Loucy (cell line): ENCODE measurements around the gene PDK2.

Source experiments
- H2AFZ ChIP-seq: fragments of 200-600 bp; sonication (generic); 2 replicates; pipeline ENCODE4 v1.6.0; 2016; ENCODE audit warnings: antibody characterized with exemption, mild to moderate bottlenecking, low read length, moderate library complexity
- H3F3A ChIP-seq: fragments of 200-600 bp; 2 replicates; pipeline ENCODE4 v1.6.0; 2016; ENCODE audit warnings: antibody characterized with exemption, low read depth, mild to moderate bottlenecking
- H3K27me3 ChIP-seq: fragments of 200-600 bp; sonication (generic); 2 replicates; pipeline ENCODE4 v1.6.1; 2014; ENCODE audit warnings: low read length, mild to moderate bottlenecking; ENCODE audit not compliant: insufficient read depth, poor library complexity, severe bottlenecking
- H3K36me3 ChIP-seq: fragments of 200-600 bp; sonication (generic); 2 replicates; pipeline ENCODE4 v1.6.1; 2016; ENCODE audit warnings: low read length; ENCODE audit not compliant: insufficient read depth
- H3K4me1 ChIP-seq: fragments of 200-600 bp; sonication (generic); 2 replicates; pipeline ENCODE4 v1.5.1; 2014; ENCODE audit warnings: low read length, mild to moderate bottlenecking; ENCODE audit not compliant: insufficient read depth, poor library complexity, severe bottlenecking
- H3K4me2 ChIP-seq: fragments of 200-600 bp; sonication (generic); 2 replicates; pipeline ENCODE4 v1.6.0; 2014; ENCODE audit warnings: antibody characterized with exemption, low read length, low read depth, mild to moderate bottlenecking; ENCODE audit not compliant: poor library complexity, severe bottlenecking
- H3K4me3 ChIP-seq: fragments of 200-600 bp; sonication (generic); 2 replicates; pipeline ENCODE4 v1.5.1; 2014; ENCODE audit warnings: low read length, mild to moderate bottlenecking, mixed read lengths; ENCODE audit not compliant: poor library complexity, severe bottlenecking
- H3K79me2 ChIP-seq: fragments of 200-600 bp; sonication (generic); 2 replicates; pipeline ENCODE4 v1.6.1; 2014; ENCODE audit warnings: low read length; ENCODE audit not compliant: insufficient read depth
- H3K9ac ChIP-seq: fragments of 200-600 bp; sonication (generic); 2 replicates; pipeline ENCODE4 v1.6.0; 2014; ENCODE audit warnings: mild to moderate bottlenecking, low read depth, low read length, moderate library complexity; ENCODE audit not compliant: poor library complexity, severe bottlenecking
- H3K9me2 ChIP-seq: fragments of 200-600 bp; sonication (generic); replicated peaks from 2 replicates; pipeline ENCODE4 v1.6.1; 2016; ENCODE audit warnings: low read depth, low read length, mixed read lengths
- H3K9me3 ChIP-seq: fragments of 200-600 bp; sonication (generic); 2 replicates; pipeline ENCODE4 v1.6.1; 2014; ENCODE audit warnings: mild to moderate bottlenecking, antibody characterized with exemption, low read length, low read depth; ENCODE audit not compliant: insufficient read depth
- H4K20me1 ChIP-seq: fragments of 200-600 bp; sonication (generic); 2 replicates; pipeline ENCODE4 v1.6.0; 2014; ENCODE audit warnings: antibody characterized with exemption, low read length, mild to moderate bottlenecking; ENCODE audit not compliant: insufficient read depth, poor library complexity, severe bottlenecking
- EZH2phosphoT487 ChIP-seq: fragments of 200-600 bp; IDR thresholded peaks from 2 replicates; pipeline ENCODE4 v1.6.1; 2018; ENCODE audit warnings: antibody characterized with exemption, mild to moderate bottlenecking, moderate library complexity, borderline replicate concordance
- TF ChIP-seq, protein P1 (sequence below): fragments of 200-600 bp; sonication (generic); conservative IDR thresholded peaks from 2 replicates; pipeline ENCODE4 v1.5.1; 2014; ENCODE audit warnings: mild to moderate bottlenecking, antibody characterized with exemption, low read length

The PDK2 gene

DNA sequence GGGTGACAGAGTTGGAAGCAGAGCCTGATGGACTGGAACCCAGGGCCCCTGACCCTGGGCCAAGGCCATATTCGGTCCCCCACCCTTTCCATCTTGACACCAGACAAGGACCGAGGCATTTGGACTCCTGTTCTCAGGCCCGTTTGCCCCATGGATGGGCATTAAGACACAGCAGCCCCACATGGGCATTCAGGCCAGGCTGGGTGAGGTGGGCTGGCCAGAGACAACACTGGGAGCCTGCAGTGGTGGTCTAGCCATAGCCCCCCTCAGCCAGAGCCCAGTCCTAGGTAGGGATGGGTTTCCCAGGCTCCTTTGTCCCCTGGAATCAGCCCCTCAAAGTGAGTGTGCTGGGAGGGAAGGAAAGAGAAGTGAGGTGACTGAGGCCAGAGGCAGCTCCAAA, 1.6 kb downstream of the PDK2 start:
- H3K9me2 ChIP-seq: no peaks in the 10 kb centered on the region
- H3K4me1 ChIP-seq: peaks cover 23% of the 10 kb centered on the region
- H3K4me2 ChIP-seq: peak overlapping the region; percentile 69
- H2AFZ ChIP-seq: no peak overlapping the region
- H3K9me3 ChIP-seq: no peaks in the 10 kb centered on the region
- TF ChIP-seq EZH2phosphoT487: no peak
- TF ChIP-seq, protein P1, sequence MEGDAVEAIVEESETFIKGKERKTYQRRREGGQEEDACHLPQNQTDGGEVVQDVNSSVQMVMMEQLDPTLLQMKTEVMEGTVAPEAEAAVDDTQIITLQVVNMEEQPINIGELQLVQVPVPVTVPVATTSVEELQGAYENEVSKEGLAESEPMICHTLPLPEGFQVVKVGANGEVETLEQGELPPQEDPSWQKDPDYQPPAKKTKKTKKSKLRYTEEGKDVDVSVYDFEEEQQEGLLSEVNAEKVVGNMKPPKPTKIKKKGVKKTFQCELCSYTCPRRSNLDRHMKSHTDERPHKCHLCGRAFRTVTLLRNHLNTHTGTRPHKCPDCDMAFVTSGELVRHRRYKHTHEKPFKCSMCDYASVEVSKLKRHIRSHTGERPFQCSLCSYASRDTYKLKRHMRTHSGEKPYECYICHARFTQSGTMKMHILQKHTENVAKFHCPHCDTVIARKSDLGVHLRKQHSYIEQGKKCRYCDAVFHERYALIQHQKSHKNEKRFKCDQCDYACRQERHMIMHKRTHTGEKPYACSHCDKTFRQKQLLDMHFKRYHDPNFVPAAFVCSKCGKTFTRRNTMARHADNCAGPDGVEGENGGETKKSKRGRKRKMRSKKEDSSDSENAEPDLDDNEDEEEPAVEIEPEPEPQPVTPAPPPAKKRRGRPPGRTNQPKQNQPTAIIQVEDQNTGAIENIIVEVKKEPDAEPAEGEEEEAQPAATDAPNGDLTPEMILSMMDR: no peak
- H3F3A ChIP-seq: no peaks in the 10 kb centered on the region
- no peaks in the 10 kb centered on the region for H3K36me3 ChIP-seq
- no peaks in the 10 kb centered on the region for H3K27me3 ChIP-seq
- H3K79me2 ChIP-seq: peaks cover 12% of the 10 kb centered on the region; the same call in 1 of the 2 replicates
- H3K4me3 ChIP-seq: peak overlapping the region; percentile 83
- H4K20me1 ChIP-seq: no peaks in the 10 kb centered on the region
- peak overlapping the region; percentile 37 for H3K9ac ChIP-seq

DNA sequence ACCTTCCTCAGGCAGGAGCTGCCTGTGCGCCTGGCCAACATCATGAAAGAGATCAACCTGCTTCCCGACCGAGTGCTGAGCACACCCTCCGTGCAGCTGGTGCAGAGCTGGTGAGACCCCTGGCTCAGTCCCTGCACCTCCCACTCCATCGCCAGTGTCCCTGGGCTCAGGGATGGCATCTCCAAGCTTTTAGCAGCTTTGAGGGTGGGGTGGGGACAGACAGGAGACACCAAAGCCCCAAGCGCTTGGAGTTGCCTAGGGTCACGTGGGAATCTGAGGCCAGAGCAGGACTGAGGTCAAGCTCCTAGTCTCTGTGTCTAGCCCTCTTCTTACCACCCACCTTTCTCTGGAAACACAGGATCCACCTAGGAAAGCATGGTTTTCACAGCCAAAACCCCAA, 2.3 kb downstream of the PDK2 start:
- H3K4me2 ChIP-seq: no peak overlapping the region
- H2AFZ ChIP-seq: no peak overlapping the region
- no peak overlapping the region for H3K4me3 ChIP-seq
- no peaks in the 10 kb centered on the region for H4K20me1 ChIP-seq
- TF ChIP-seq, protein P1: no peak
- TF ChIP-seq EZH2phosphoT487: no peak
- peaks cover 12% of the 10 kb centered on the region; the same call in 1 of the 2 replicates for H3K79me2 ChIP-seq
- H3F3A ChIP-seq: no peaks in the 10 kb centered on the region
- H3K9ac ChIP-seq: no peak overlapping the region
- H3K9me3 ChIP-seq: no peaks in the 10 kb centered on the region
- H3K36me3 ChIP-seq: no peaks in the 10 kb centered on the region
- H3K4me1 ChIP-seq: peaks cover 30% of the 10 kb centered on the region
- H3K27me3 ChIP-seq: no peaks in the 10 kb centered on the region
- no peaks in the 10 kb centered on the region for H3K9me2 ChIP-seq

DNA sequence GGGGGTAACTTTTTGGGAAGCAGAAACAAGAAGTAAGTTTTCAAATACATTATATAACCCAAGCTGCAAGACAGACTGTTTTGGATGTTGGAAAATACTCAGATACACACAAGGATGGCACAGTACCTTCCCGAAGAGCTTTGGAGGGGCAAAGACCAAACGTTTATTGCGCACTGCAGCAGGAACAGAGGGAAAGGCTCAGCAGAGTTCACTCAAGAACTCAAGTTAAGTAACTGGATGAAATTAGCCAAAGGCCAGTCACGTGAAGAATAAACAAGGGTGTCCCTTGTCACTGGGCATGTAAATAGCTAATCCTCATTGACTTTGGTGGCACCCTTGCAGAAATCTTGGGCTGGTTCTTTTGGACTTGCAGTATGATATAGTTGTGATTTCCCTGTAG, 2.8 kb downstream of the PDK2 start:
- no peaks in the 10 kb centered on the region for H3F3A ChIP-seq
- no peak overlapping the region for H3K9ac ChIP-seq
- no peak overlapping the region for H3K4me3 ChIP-seq
- no peaks in the 10 kb centered on the region for H4K20me1 ChIP-seq
- H3K9me2 ChIP-seq: no peaks in the 10 kb centered on the region
- H3K79me2 ChIP-seq: peaks cover 12% of the 10 kb centered on the region; the same call in 1 of the 2 replicates
- no peaks in the 10 kb centered on the region for H3K27me3 ChIP-seq
- H3K36me3 ChIP-seq: no peaks in the 10 kb centered on the region
- H3K4me1 ChIP-seq: peaks cover 30% of the 10 kb centered on the region
- TF ChIP-seq, protein P1: no peak
- no peak for TF ChIP-seq EZH2phosphoT487
- no peak overlapping the region for H3K4me2 ChIP-seq
- no peaks in the 10 kb centered on the region for H3K9me3 ChIP-seq
- H2AFZ ChIP-seq: no peak overlapping the region
